CD14-positive monocyte (primary cell): ENCODE results near the gene PTGES3L. TPM values are rescaled to one million over a fixed set of nuclear protein-coding genes. Genes with fewer than 3 reads are reported as not detected.

ENCODE experiments used
- DNase-seq, 3 donors: peaks; one replicate each; pipeline ENCODE4 v3.0.0-alpha.2; 2011 to 2022
- H2AFZ ChIP-seq: 2 replicates; pipeline ENCODE4 v1.6.0; 2012; ENCODE audit warnings: mild to moderate bottlenecking, low read depth, low read length, inconsistent platforms; ENCODE audit not compliant: insufficient read depth, poor library complexity, severe bottlenecking
- H3K27ac ChIP-seq, 2 donors: 1 replicate in 1 of 2; 2 replicates in 1 of 2; pipeline ENCODE4 v1.5.1; 2012 to 2013; ENCODE audit warnings: low read length in 2 of 2, control low read depth in 1 of 2, inconsistent platforms in 1 of 2, low read depth in 1 of 2, mild to moderate bottlenecking in 1 of 2
- H3K27me3 ChIP-seq, 2 donors: one replicate each; pipeline versions ENCODE4 v1.6.0 to v1.6.1; 2011 to 2013; ENCODE audit warnings: low read length in 2 of 2; ENCODE audit not compliant: control insufficient read depth in 2 of 2, insufficient read depth in 2 of 2
- H3K36me3 ChIP-seq, 2 donors: replicated peaks in 1 of 2; 1 replicate in 1 of 2; 2 replicates in 1 of 2; pipeline versions ENCODE4 v1.5.1 to v1.6.1; 2012 to 2013; ENCODE audit warnings: low read length in 2 of 2, control low read depth in 1 of 2, inconsistent platforms in 1 of 2, mild to moderate bottlenecking in 1 of 2; ENCODE audit not compliant: insufficient read depth in 2 of 2, control insufficient read depth in 1 of 2
- H3K4me1 ChIP-seq, 2 donors: 1 replicate in 1 of 2; 2 replicates in 1 of 2; pipeline versions ENCODE4 v1.5.1 to v1.6.1; 2012 to 2013; ENCODE audit warnings: low read length in 2 of 2, control low read depth in 1 of 2, inconsistent platforms in 1 of 2, mild to moderate bottlenecking in 1 of 2, moderate library complexity in 1 of 2; ENCODE audit not compliant: insufficient read depth in 2 of 2, control insufficient read depth in 1 of 2
- H3K4me2 ChIP-seq: replicated peaks from 2 replicates; pipeline ENCODE3; 2012; ENCODE audit warnings: low read length, moderate library complexity, mild to moderate bottlenecking; ENCODE audit not compliant: poor library complexity, severe bottlenecking; ENCODE audit errors: extremely low read depth
- H3K4me3 ChIP-seq, 3 experiments: fragments of 200-600 bp in 1 of 3; sonication (generic) in 1 of 3; replicated peaks in 1 of 3; 1 replicate in 2 of 3; 2 replicates in 1 of 3; pipeline ENCODE4 v1.5.1; 2011 to 2013; ENCODE audit warnings: low read length in 3 of 3, mild to moderate bottlenecking in 3 of 3, control low read depth in 2 of 3, low read depth in 2 of 3, inconsistent platforms in 1 of 3, moderate library complexity in 1 of 3
- H3K79me2 ChIP-seq: 2 replicates; pipeline ENCODE4 v1.6.0; 2012; ENCODE audit warnings: mild to moderate bottlenecking, control low read depth, inconsistent platforms, low read length, moderate library complexity; ENCODE audit not compliant: insufficient read depth
- H3K9ac ChIP-seq: 2 replicates; pipeline ENCODE4 v1.6.0; 2017; ENCODE audit warnings: low read length, mild to moderate bottlenecking; ENCODE audit not compliant: insufficient read depth, poor library complexity, severe bottlenecking
- H3K9me3 ChIP-seq, 2 donors: replicated peaks in 1 of 2; 1 replicate in 1 of 2; 2 replicates in 1 of 2; pipeline versions ENCODE4 v1.5.1 to v1.6.1; 2012 to 2013; ENCODE audit warnings: low read length in 2 of 2, control low read depth in 1 of 2; ENCODE audit not compliant: control insufficient read depth in 1 of 2, insufficient read depth in 1 of 2
- H4K20me1 ChIP-seq: 2 replicates; pipeline ENCODE4 v1.6.0; 2012; ENCODE audit warnings: mild to moderate bottlenecking, low read length, control low read depth, moderate library complexity; ENCODE audit not compliant: insufficient read depth
- H3K27ac Mint-ChIP-seq, 7 donors: one replicate each; pipeline ENCODE4 v1.8.0; 2020; ENCODE audit warnings: mild to moderate bottlenecking in 7 of 7, mixed read lengths in 7 of 7, moderate library complexity in 6 of 7, inconsistent platforms in 2 of 7
- H3K27me3 Mint-ChIP-seq, 3 donors: one replicate each; pipeline ENCODE4 v1.8.0; 2021 to 2022; ENCODE audit warnings: low read depth in 3 of 3, mild to moderate bottlenecking in 3 of 3, mixed read lengths in 3 of 3, moderate library complexity in 3 of 3, inconsistent platforms in 1 of 3
- H3K36me3 Mint-ChIP-seq, 2 donors: one replicate each; pipeline ENCODE4 v1.8.0; 2020; ENCODE audit warnings: mixed read lengths in 2 of 2, inconsistent platforms in 1 of 2, mild to moderate bottlenecking in 1 of 2
- H3K4me1 Mint-ChIP-seq: one replicate; pipeline ENCODE4 v1.8.0; 2020; ENCODE audit warnings: mild to moderate bottlenecking, mixed read lengths
- H3K4me3 Mint-ChIP-seq, 2 donors: one replicate each; pipeline ENCODE4 v1.8.0; 2020; ENCODE audit warnings: mild to moderate bottlenecking in 2 of 2, mixed read lengths in 2 of 2, moderate library complexity in 1 of 2
- H3K9me3 Mint-ChIP-seq, 7 donors: one replicate each; pipeline ENCODE4 v1.8.0; 2020 to 2022; ENCODE audit warnings: mixed read lengths in 7 of 7, mild to moderate bottlenecking in 6 of 7, moderate library complexity in 6 of 7, inconsistent platforms in 2 of 7
- CTCF ChIP-seq: fragments of 200-600 bp; IDR thresholded peaks from one replicate; pipeline ENCODE4 v1.8.0; 2022; ENCODE audit warnings: antibody characterized with exemption, mild to moderate bottlenecking
- WGBS: methylation state at CpG from one replicate; pipeline ENCODE4 v1.1.5; 2013; ENCODE audit warnings: missing lambda C conversion rate; ENCODE audit not compliant: insufficient coverage; 5-methylcytosine and 5-hydroxymethylcytosine counted together
- intact Hi-C, 2 donors: fragments of 100-400 bp; cut with micrococcal nuclease; formaldehyde crosslinking; loops; one replicate each; pipeline versions ENCODE4 v1.15.0 to v1.15.1; 2023
- polyA plus RNA-seq, 3 donors: library from polyadenylated mRNA; depleted of rRNA in 1 of 3; unstranded in 2 of 3; stranded (reverse) in 1 of 3; fragments of 300-500 nt in 2 of 3; fragments of >200 nt in 1 of 3; fragmentation: Illumina TruSeq in 2 of 3; gene quantifications; 1 replicate in 2 of 3; 2 replicates in 1 of 3; pipeline ENCODE4 v1.2.3, GENCODE V29; 2012 to 2021

Gene PTGES3L
- polyA plus RNA-seq, 3 donors = 0.32 TPM; not detected in 2

DNA sequence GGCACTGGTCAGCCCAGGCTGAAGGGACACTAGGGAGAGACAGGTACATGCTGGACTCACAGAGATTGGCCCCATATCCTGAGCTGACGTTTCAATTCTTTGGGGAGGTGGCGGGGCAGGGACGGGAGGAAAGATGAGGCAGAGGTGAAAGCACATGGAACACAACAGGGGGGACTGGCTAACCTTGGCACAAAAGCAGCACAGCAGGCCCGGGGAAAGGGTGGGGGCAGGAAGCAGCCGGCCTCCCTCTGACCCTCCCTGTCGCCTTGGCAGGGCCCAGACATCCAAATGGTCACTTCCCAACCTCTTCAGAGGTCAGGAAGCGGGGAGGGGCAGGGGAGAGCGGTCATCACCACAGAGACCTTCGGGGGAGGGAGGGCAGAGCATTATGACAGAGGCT lies 35.7 kb upstream of the PTGES3L start:
- intact Hi-C loops = loop anchor here in 1 of 2 donors (10.0 kb wide), 1 partner anchor 109 kb away; the partner anchor contains the start of gene BRCA1
- Mint-ChIP-seq H3K27ac (peak overlapping the region in 5 of 7 donors; percentile 14 to 66 (median 25)), H3K27me3 (no peaks in the 10 kb centered on the region), H3K36me3 (peaks cover 51 to 55% of the 10 kb centered on the region in 2 donors), H3K9me3 (no peaks in the 10 kb centered on the region), H3K4me3 (no peak overlapping the region), H3K4me1 (peaks cover 56% of the 10 kb centered on the region)
- H2AFZ ChIP-seq = no peak overlapping the region
- H3K27me3 ChIP-seq = no peaks in the 10 kb centered on the region
- DNase-seq = no peak
- peaks cover 33% of the 10 kb centered on the region for H4K20me1 ChIP-seq
- H3K36me3 ChIP-seq = peaks cover 39 to 55% of the 10 kb centered on the region in 2 donors
- no peak overlapping the region for H3K9ac ChIP-seq
- TF ChIP-seq CTCF = no peak
- H3K27ac ChIP-seq = no peak overlapping the region
- no peaks in the 10 kb centered on the region for H3K9me3 ChIP-seq
- no peak overlapping the region for H3K4me3 ChIP-seq
- H3K4me2 ChIP-seq = no peak overlapping the region
- peaks cover 11% of the 10 kb centered on the region for H3K79me2 ChIP-seq
- H3K4me1 ChIP-seq = peaks cover 46 to 47% of the 10 kb centered on the region in 2 donors
- 72% methylated on average over 6 of the region's 9 CpGs for WGBS

DNA sequence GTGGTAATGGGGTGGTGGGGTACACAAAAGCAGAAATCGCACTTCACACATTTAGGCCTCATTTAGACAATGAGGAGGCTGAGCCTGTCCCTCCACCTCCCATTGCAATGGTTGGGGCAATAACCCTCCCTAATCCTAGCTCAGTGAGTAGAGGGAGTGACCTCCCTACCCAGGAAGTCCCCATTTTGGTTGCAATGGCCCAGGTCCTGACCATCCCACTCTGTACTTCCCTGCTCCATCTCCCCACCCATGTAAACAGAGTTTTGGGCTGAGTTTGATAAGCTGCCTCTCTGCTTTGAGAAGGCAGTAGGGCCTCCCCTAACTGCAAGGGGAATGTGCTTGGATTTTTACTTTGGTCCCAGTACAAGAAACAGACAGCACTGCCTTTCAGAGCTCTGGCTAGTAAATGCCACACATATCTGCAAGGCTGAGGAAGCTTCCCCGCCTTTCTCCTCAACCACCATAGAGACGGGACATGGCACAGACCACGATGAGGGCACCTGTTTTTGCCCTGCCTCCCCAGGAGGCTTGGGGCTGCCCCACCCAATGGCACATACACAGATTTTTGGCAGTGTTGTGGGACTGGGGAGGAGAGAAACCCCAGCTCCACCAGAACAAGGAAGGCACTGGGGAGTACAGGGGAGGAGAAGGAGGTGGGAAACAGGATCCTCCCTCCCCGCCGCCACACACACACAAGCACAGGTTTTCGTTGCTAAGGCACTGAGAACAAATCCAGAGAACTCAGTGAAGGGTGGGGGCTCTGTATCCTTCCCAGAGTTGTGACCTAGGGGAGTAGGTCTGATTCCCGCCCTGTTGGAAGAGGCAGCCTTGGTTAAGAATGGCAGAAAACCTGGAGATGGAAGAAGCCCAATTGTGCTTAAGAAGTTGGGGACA lies 35.0 kb upstream of the PTGES3L start:
- Histone ChIP-seq H2AFZ (no peak overlapping the region), H3K27ac (peak overlapping the region in 1 of 2 donors; percentile 55), H3K4me2 (no peak overlapping the region), H4K20me1 (peaks cover 36% of the 10 kb centered on the region), H3K4me1 (peaks cover 39 to 40% of the 10 kb centered on the region in 2 donors), H3K36me3 (peaks cover 39 to 55% of the 10 kb centered on the region in 2 donors), H3K9ac (no peak overlapping the region), H3K79me2 (peaks cover 8% of the 10 kb centered on the region), H3K9me3 (no peaks in the 10 kb centered on the region), H3K27me3 (no peaks in the 10 kb centered on the region), H3K4me3 (no peak overlapping the region)
- Mint-ChIP-seq H3K4me3 (no peak overlapping the region), H3K9me3 (no peaks in the 10 kb centered on the region), H3K27ac (peak overlapping the region; percentile 24 to 82 (median 54)), H3K36me3 (peaks cover 55 to 60% of the 10 kb centered on the region in 2 donors), H3K4me1 (peaks cover 54% of the 10 kb centered on the region), H3K27me3 (no peaks in the 10 kb centered on the region)
- WGBS = 100% methylated on average over 1 of the region's 8 CpGs
- DNase-seq = no peak
- no peak for TF ChIP-seq CTCF
- intact Hi-C loops = loop anchor here in 1 of 2 donors (10.0 kb wide), 1 partner anchor 110 kb away; the partner anchor contains the start of gene BRCA1
